GM18867 (cell line): ENCODE results near the gene SUMF2.
A peak's percentile ranks its signal among the peaks of the same experiment; 100 is the strongest.
"Not testable (repeated sequence)": the region's sequence is repeated elsewhere in the genome, so short reads cannot be mapped to it uniquely, and the experiment has no call there.

ENCODE experiments used
- ATAC-seq: cut with Tn5 transposase; IDR thresholded peaks from one replicate; pipeline ENCODE4 v1.9.1; 2021; ENCODE audit warnings: mild to moderate bottlenecking, moderate library complexity; ENCODE audit not compliant: unreplicated experiment

The SUMF2 gene

GRCh38 chr7:56063882-56064625 is at the start of gene SUMF2:
Gene SUMF2, plus strand, starts transcription at chr7:56064286. Its CDS starts 26 bp downstream, at chr7:56064312.
- ATAC-seq: peak; percentile 87

- not testable (repeated sequence) for ATAC-seq
Measured at GRCh38 chr7:56017015-56017414, 47.1 kb upstream of the SUMF2 start.

DNA sequence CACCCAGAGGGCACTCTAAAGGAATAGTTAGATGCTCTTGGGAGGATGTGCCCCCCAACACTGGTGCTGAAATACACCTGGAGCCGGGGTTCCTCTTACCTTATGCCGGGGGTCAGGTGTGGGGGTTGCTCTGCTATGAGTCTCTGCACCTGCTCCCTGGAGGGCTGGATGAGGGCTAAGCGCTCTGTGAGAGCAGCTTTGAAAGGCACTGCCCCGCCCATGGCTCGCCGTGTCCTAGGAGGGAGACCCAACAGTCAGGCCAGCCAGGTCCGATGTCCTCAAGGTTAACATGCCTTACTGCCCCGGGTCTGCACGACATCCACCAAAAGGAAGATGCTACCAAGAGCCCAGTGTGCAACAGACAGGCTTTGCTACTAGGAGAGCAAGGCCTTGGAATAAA is 44.6 kb upstream of the SUMF2 start:
- no peak for ATAC-seq

DNA sequence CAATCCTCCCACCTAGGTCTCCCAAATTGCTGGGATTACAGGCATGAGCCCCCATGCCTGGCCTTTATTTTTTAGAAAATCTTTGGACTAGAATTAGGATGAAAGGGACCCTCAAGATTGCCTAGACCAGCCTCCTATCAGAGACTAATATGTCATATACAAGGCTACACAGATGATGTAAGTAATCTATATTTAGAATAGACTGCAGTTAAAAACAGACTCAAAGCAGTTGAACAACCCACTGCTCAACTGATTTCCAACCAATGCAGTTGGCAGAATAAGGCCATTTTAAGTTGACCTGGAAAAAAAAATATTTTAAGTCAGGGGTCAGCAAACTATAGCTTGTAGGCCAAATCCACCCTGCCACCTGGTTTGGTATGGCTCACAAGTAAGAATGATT is 40.6 kb upstream of the SUMF2 start:
- ATAC-seq: no peak

DNA sequence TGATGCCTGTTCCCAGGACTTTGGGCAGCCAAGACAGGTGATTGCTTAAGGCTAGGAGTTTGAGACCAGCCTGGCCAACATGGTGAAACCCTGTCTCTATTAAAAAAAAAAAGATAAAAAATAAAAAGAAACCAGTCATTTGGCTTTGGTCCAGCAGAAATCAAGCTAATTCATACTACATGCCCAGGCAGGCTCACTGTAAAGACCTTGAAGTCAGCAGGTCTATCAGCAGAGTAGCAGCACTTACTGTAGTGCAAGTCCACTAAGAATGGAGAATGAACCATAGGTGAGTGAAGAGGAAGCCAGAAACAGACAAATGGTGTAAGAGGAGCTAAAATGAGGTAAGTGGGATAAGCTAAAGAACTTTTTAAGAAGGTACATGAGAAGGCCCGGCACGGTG is 37.5 kb upstream of the SUMF2 start:
- ATAC-seq: no peak

GRCh38 chr7:56028942-56029630 is 35.0 kb upstream of the SUMF2 start:
- no peak for ATAC-seq

DNA sequence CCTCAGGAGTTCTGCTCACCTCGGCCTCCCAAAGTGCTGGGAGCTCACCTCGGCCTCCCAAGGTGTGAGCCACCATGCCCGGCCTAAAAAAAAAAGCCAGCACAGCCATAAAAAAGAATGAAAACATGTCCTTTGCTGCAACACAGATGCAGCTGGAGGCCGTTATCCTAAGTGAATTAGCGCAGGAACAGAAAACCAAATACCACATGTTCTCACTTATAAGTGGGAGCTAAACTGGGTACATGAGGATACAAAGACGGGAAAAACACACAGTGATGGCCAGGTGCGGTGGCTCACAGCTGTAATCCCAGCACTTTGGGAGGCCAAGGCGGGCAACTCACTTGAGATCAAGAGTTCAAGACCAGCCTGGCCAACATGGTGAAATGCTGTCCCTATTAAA is 33.7 kb upstream of the SUMF2 start:
- ATAC-seq: no peak

DNA sequence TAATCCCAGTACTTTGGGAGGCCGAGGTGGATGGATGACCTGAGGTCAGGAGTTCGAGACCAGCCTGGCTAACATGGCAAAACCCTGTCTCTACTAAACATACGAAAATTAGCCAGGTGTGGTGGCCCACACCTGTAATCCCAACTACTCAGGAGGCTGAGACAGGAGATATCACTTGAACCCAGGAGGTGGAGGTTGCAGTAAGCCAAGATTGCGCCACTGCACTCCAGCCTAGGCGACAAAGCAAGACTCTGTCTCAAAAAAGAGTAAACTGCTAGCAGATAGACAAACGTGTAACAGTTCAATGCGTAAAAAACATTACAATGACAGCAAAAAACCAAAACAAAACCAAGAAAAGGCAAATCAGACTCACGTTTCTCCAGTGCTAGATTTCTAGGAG is 32.5 kb upstream of the SUMF2 start:
- ATAC-seq: not testable (repeated sequence)

DNA sequence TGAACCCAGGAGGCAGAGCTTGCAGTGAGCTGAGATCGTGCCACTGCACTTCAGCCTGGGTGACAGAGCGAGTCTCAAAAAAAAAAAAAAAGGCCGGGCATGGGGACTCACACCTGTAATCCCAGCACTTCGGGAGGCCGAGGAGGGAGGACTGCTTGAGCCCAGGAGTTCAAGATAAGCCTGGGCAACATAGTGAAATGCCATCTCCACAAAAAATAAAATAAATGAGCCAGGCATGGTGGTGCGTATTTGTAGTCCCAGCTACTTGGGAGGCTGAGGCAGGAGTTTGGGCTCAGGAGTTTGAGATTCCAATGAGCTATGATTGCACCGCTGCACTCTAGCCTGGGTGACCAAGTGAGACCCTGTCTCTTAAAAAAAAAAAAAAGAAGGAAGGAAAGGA is 31.5 kb upstream of the SUMF2 start:
- ATAC-seq: not testable (repeated sequence)

- ATAC-seq: peak; percentile 97
Measured at GRCh38 chr7:56033671-56034432, 30.2 kb upstream of the SUMF2 start.

DNA sequence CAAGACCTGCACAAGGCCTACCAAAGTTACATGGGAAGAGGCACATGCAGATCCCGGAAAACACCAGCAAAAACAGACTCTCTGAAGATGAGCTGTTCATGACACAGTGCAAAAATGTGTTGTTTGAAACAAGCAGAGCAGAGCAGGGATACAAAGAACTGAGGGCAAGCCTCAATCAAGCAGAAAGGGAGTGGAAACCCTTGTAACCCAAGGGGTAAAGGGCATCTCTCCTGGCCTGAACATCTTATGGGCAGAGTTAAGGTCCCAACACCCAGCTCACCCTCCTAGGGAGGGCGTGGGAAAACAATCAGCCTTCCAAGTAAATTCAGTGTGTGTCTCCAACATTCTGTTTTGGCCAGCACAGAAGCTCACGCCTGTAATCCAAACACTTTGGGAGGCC is 23.4 kb upstream of the SUMF2 start:
- ATAC-seq: no peak

GRCh38 chr7:56045758-56046157 is 18.3 kb upstream of the SUMF2 start:
- ATAC-seq: not testable (repeated sequence)

GRCh38 chr7:56046721-56047445 is 17.2 kb upstream of the SUMF2 start:
- no peak for ATAC-seq

DNA sequence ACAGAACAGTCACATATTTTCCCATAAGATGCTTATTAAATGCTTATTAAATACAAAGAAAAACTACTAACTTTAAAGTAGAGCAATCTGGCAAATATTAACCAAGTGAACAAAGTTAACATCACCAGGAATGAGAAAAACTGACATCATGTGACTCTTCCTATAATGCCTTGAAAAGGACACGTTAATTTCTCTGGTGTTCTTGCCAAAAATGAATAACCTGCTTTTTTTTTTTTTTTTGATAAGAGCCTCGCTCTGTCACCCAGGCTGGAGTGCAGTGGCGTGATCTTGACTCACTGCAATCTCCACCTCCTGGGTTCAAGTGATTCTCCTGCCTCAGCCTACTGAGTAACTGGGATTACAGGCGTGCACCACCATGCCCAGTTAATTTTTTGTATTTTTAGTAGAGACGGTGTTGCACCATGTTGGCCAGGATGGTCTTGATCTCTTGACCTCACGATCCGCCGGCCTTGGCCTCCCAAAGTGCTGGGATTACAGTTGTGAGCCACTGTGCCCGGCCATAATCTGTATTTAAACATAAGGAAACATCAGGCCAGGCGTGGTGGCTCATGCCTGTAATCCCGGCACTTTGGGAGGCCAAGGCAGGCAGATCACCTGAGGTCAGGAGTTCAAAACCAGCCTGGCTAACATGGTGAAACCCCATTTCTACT is 16.5 kb upstream of the SUMF2 start:
- ATAC-seq: not testable (repeated sequence)

GRCh38 chr7:56048245-56048644 is 15.8 kb upstream of the SUMF2 start:
- ATAC-seq: no peak

DNA sequence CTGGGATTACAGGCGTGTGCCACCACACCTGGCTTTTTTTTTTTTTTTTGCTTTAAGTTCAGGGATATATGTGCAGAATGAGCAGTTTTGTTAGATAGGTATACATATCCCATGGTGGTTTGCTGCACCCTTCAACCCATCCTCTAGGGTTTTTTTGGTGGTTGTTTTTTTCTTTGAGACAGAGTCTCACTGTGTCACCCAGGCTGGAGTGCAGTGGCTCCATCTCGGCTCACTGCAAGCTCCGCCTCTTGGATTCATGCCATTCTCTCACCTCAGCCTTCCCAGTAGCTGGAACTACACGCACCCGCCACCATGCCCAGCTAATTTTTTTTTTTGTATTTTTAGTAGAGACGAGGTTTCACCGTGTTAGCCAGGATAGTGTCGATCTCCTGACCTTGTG is 15.3 kb upstream of the SUMF2 start:
- ATAC-seq: not testable (repeated sequence)

GRCh38 chr7:56051053-56051338 is 13.1 kb upstream of the SUMF2 start:
- no peak for ATAC-seq

DNA sequence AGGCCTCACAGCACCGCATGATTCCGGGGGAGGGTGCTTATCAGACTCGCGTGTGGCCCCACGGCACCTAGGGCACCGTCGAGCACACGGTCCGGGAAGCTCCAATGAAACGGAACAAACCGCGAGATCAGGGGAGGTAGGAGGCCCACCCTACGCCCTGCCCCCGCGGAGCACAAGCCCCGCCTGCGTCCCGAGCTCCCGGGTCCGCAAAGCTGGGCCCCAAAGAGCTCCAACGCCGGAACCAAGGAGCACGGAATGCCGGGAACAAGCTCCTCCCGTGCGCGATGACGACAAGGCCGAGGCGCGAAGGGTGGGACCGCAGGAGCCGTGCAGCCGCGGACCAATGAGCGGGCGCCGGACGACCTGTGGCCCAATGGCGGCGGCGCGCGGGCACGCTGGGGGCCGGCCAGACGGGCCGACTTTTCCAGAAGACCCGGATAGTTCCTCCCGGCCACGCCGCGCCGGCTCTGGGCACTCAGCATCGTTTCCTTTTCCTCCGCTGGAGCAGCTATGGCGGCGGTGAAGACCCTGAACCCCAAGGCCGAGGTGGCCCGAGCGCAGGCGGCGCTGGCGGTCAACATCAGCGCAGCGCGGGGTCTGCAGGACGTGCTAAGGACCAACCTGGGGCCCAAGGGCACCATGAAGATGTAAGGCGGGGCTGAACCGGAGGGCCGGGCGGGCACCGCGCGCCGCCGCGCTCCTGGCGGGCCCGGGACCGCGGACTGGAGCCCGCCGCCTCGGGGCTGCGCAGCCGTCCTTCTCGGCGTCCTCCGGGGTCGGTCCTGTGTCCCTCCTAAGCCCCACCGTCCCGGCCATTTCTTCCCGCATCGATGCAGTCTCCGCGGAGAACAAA is 12.5 kb upstream of the SUMF2 start, which contains the start of the genes CCT6A and PSPH:
Gene CCT6A (plus strand): TSS at position 427 of the 853 bp plus-strand sequence. CDS start 84 bp downstream, at position 511.
Gene PSPH (minus strand): TSS at position 106 of the 853 bp plus-strand sequence. CDS start 30,232 bp downstream, outside the sequence.
- ATAC-seq: peak; percentile 96

DNA sequence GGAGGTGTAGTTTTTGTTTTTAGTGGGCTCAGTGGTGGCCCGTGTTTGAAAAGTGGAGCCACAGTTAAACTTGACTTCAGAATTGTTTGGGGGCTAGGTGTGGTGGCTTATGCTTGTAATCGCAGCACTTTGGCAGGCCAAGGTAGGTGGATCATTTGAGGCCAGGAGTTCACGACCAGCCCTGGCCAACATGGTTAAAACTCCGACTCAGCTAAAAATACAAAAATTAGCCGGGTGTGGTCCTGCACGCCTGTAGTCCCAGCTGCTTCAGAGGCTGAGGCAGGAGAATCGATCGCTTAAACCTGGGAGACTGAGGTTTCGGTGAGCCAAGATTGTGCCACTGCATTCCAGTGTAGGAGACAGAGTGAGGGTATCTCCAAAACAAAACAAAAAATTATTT is 10.7 kb upstream of the SUMF2 start:
- no peak for ATAC-seq
